ENCODE results near the gene TLR6. TPM values are rescaled to one million over a fixed set of nuclear protein-coding genes. Genes with fewer than 3 reads are reported as not detected.

TLR6 gene
- total RNA-seq, 2 donors from 2014 or later, result 0.44 to 2.2 TPM

DNA sequence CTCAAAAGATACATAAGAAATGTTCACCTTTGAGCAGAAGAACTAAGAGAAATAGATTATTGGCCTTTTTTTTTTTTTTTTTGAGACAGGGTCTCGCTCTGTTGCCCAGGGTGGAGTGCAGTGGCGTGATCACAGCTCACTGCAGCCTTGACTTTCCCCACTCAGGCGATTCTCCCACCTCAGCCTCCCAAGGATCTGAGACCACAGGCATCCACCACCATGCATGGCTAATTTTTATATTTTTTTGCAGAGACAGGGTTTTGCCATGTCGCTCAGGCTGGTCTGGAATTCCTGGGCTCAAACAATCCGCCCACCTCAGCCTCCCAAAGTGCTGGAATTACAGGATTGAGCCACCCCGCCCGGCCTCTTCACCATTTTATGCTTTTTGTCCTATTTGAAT lies 2.9 kb upstream of the TLR6 start:
- Histone ChIP-seq H3K27ac (no peak overlapping the region), H3K9ac (ENCODE audit: low read depth in 2 of 2, low read length in 2 of 2) (no peak overlapping the region)
- intact Hi-C loops (cut with DNase I), result loop anchor here (5.0 kb wide), 1 partner anchor 102 kb away; no protein-coding TSS in a partner anchor

DNA sequence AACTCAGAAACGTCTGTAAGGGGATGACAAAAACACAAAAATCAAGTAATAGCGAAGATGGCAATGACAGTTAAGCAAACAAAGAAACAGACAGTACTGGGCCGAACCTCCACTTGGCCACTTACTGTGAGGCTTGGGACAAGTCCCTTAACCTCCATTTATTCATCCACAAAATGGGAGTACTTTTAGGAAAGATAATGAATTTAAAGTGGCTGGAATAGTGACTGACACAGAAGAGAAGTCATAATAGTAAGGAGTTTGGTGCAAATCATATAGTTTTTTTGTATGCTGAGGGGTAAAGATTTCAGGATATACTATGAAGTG lies 1.4 kb upstream of the TLR6 start:
- TF ChIP-seq, protein P1, sequence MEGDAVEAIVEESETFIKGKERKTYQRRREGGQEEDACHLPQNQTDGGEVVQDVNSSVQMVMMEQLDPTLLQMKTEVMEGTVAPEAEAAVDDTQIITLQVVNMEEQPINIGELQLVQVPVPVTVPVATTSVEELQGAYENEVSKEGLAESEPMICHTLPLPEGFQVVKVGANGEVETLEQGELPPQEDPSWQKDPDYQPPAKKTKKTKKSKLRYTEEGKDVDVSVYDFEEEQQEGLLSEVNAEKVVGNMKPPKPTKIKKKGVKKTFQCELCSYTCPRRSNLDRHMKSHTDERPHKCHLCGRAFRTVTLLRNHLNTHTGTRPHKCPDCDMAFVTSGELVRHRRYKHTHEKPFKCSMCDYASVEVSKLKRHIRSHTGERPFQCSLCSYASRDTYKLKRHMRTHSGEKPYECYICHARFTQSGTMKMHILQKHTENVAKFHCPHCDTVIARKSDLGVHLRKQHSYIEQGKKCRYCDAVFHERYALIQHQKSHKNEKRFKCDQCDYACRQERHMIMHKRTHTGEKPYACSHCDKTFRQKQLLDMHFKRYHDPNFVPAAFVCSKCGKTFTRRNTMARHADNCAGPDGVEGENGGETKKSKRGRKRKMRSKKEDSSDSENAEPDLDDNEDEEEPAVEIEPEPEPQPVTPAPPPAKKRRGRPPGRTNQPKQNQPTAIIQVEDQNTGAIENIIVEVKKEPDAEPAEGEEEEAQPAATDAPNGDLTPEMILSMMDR (IDR thresholded peaks at IDR 0.05), result no peak
- intact Hi-C loops (cut with DNase I), result loop anchor here (5.0 kb wide), 1 partner anchor 101 kb away; no protein-coding TSS in a partner anchor
- peak overlapping the region; percentile 59 for H3K27ac ChIP-seq
- DNase-seq, result no peak
- no peaks in the 10 kb centered on the region for H3K4me1 ChIP-seq
- no peaks in the 10 kb centered on the region for H3K27me3 ChIP-seq
- H3K9me3 ChIP-seq, result no peaks in the 10 kb centered on the region
- H3K9ac ChIP-seq (ENCODE audit: low read depth in 2 of 2, low read length in 2 of 2), result no peak overlapping the region
- H3K4me3 ChIP-seq, result no peak overlapping the region
- H3K36me3 ChIP-seq, result no peaks in the 10 kb centered on the region

More for the DNA sequence above, 2.9 kb upstream of the TLR6 start:
- DNase-seq, result no peak
- Histone ChIP-seq H3K36me3 (no peaks in the 10 kb centered on the region), H3K4me3 (no peak overlapping the region), H3K27me3 (no peaks in the 10 kb centered on the region), H3K9me3 (no peaks in the 10 kb centered on the region), H3K4me1 (no peaks in the 10 kb centered on the region)
- TF ChIP-seq, protein P1 (IDR thresholded peaks at IDR 0.05), result no peak

DNA sequence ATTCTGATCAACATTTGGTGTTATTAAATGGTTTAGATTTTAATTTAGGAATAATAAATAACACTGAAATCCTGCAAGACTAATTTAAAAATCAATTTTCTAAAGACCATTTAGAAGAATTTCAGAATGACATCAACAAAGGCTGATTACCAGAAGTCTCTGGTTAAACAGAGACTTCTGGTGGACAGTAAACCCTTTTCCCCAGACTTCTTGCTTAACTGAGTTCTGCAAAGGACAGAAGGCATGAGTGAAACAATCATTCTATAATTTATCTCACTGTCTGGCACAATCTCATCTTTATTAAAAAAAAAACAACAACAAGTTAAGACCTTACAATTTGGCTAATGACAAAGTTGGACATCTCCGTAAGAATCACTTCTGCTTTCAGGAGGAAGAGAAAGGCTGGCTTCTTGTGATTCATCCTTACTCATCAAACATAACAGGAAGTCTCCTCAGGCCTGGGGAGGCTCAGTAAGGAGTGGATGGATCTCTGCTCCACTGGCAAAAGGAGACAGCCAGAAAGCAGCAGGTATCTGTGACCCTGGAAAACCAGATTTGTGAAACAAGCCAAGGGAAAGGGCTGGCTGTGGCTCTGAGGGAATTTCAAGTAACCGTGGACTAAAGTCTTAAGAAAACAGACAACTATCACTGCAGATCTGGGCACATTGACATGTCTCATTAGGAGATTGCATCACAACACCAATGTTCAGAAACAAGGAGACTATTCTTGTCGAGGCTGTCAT lies 908 bp upstream of the TLR6 start:
- no peaks in the 10 kb centered on the region for H3K27me3 ChIP-seq
- H3K4me3 ChIP-seq, result no peak overlapping the region
- TF ChIP-seq, protein P1 (IDR thresholded peaks at IDR 0.05), result no peak
- peak overlapping the region; percentile 59 for H3K27ac ChIP-seq
- intact Hi-C loops (cut with DNase I), result loop anchor here (5.0 kb wide), 1 partner anchor 100 kb away; no protein-coding TSS in a partner anchor
- H3K9me3 ChIP-seq, result no peaks in the 10 kb centered on the region
- DNase-seq, result no peak
- H3K9ac ChIP-seq (ENCODE audit: low read depth in 2 of 2, low read length in 2 of 2), result no peak overlapping the region
- H3K36me3 ChIP-seq, result no peaks in the 10 kb centered on the region
- H3K4me1 ChIP-seq, result no peaks in the 10 kb centered on the region

DNA sequence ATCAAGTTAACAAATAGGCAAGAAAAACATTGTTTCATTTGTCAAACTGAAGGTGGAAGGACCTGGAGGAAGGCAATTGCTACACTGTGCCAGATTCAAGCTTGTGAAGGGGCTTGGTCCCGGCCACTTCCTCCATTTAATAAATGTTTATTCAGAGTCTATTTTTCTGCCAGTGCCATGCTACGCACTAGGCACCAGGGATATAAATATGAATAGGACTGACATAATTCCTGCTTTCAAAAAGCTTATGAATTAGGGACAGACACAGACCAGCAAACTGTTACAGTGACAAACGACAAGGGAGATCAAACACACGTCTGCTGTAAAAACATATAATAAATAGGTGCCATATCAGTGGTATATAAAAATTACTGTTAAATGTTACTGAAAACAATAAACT lies 571 bp downstream of the TLR6 start:
- no peak for DNase-seq
- H3K4me3 ChIP-seq, result no peak overlapping the region
- no peaks in the 10 kb centered on the region for H3K36me3 ChIP-seq
- H3K27ac ChIP-seq, result peak overlapping the region; percentile 59
- H3K9ac ChIP-seq (ENCODE audit: low read depth in 2 of 2, low read length in 2 of 2), result peak overlapping the region in 1 of 2 donors; percentile 63
- no peaks in the 10 kb centered on the region for H3K9me3 ChIP-seq
- intact Hi-C loops (cut with DNase I), result loop anchor here (5.0 kb wide), 1 partner anchor 99 kb away; no protein-coding TSS in a partner anchor
- H3K4me1 ChIP-seq, result no peaks in the 10 kb centered on the region
- TF ChIP-seq, protein P1 (IDR thresholded peaks at IDR 0.05), result no peak
- no peaks in the 10 kb centered on the region for H3K27me3 ChIP-seq

DNA sequence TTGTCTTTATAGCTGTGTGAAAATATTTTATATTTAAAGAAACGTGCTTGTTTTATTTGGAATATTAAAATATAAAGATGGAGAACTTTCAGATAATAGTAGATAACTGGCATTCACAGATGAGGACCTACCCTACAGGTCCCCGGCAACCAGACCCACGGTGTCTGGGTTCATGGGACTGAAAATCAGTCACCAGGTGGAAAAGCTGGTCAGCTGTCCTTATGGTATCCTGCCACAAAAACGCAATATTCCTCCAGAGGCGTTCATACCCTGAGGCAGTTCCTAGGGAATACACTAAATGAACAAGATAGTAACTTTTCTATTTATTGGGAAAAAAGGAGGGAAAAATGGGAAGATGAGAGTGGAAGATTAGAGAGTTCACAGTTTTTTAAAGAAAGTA lies 1.2 kb downstream of the TLR6 start:
- Histone ChIP-seq H3K36me3 (no peaks in the 10 kb centered on the region), H3K27ac (no peak overlapping the region), H3K9me3 (no peaks in the 10 kb centered on the region), H3K9ac (ENCODE audit: low read depth in 2 of 2, low read length in 2 of 2) (no peak overlapping the region), H3K4me1 (no peaks in the 10 kb centered on the region), H3K4me3 (no peak overlapping the region), H3K27me3 (no peaks in the 10 kb centered on the region)
- TF ChIP-seq, protein P1 (IDR thresholded peaks at IDR 0.05), result no peak
- intact Hi-C loops (cut with DNase I), result loop anchor here (5.0 kb wide), 1 partner anchor 98 kb away; no protein-coding TSS in a partner anchor
- no peak for DNase-seq
